Measurements from ENCODE around the gene SPAG4.

The SPAG4 gene, protein sequence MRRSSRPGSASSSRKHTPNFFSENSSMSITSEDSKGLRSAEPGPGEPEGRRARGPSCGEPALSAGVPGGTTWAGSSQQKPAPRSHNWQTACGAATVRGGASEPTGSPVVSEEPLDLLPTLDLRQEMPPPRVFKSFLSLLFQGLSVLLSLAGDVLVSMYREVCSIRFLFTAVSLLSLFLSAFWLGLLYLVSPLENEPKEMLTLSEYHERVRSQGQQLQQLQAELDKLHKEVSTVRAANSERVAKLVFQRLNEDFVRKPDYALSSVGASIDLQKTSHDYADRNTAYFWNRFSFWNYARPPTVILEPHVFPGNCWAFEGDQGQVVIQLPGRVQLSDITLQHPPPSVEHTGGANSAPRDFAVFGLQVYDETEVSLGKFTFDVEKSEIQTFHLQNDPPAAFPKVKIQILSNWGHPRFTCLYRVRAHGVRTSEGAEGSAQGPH

GRCh38 chr20:35615667-35616464, at the start of gene SPAG4:
Gene SPAG4, plus strand, starts transcription at chr20:35615829. Its CDS starts 175 bp downstream, at chr20:35616004.
- peak; percentile 78 for DNase-seq

DNA sequence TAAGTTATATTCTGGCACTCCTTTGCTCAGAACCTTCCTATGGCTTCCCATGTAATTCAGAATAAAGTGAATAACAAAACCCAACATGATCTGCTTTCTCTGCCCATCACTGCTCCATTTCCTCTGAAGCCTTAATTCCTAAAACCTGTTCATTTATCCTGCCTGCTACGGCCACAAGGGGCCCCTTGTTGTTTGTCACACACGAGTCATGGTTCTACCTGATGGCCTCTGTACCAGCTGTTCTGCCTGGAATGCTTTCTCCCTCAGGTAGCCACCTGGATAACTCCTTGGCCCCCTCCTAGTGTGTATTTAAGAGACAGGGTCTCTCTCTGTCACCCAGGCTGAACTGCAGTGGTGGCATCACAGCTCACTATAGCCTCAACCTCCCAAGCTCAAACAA, 47.0 kb upstream of the SPAG4 start:
- no peak for DNase-seq

GRCh38 chr20:35571555-35571954, 44.1 kb upstream of the SPAG4 start:
- DNase-seq = no peak

GRCh38 chr20:35572838-35573237, 42.8 kb upstream of the SPAG4 start:
- DNase-seq = no peak

DNA sequence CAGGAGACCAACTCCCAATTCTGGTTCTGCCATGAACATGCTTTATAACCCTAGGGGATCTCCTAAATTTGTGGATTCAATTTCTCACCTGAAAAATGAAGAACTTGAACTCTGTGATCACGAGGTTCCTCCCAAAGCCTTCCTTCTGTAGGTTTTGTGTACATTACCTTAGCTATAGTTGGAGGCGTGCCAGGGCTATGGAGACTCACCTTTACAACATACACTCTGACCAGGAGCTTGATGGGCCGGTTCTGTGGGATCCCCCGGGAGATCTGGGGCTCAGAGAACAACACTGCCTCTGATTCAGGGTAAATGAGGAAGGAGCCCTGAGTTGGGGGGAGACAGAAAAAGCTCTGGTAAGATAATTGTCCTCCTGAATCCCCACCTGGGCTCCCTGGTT, 39.7 kb upstream of the SPAG4 start:
- no peak for DNase-seq

DNA sequence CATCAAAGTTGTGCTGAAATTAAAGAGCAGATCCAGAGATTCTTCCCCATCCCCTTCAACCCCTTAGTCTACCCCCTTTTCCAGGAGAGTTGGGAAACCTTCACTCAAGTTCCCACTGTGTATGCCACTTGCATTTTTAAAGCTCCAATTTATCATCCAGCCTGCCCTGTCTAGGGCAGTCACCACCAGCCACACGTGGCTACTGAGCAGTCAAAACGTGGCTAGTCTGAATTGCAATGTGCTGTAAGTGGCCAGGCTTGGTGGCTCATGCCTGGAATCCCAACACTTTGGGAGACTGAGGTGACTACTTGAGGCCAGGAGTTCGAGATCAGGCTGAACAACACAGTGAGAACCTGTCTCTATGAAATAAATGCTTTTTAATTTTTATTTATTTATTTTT, 38.8 kb upstream of the SPAG4 start:
- DNase-seq = no peak

DNA sequence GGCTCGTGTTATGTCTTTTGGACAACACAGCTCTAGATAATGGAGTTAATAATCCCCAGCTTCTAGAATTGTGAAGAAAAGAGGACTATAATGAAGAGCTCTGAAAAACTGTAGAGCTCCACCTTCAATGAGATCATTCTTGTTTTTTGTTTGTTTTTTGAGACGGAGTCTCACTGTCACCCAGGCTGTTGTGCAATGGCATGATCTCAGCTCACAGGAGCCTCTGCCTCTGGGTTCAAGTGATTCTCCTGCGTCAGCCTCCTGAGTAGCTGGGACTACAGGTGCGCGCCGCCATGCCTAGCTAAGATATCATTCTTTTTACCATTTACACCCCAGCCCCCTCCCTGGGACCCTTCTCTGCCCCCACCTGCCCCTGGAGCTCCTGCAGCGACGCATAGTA, 37.2 kb upstream of the SPAG4 start:
- DNase-seq = no peak

DNA sequence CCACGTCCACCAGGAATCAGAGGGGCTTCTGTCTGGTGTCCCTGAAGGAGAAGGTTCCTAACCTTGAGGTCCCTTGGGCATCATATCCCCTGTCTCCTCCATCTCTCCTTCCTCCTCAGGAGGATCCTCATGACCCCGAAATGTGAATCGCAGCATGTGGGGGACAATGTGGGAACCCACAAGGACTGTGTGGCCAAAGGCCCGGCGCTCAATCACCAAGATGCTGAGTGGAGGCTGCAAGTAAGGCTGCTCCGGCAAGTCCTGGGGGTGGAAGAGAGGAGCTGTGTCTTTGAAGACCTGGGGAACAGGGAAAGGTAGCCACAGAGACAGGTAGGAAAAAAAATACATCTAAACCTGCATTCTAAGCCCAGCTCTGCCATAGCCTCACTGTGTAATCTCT, 36.4 kb upstream of the SPAG4 start:
- no peak for DNase-seq

DNA sequence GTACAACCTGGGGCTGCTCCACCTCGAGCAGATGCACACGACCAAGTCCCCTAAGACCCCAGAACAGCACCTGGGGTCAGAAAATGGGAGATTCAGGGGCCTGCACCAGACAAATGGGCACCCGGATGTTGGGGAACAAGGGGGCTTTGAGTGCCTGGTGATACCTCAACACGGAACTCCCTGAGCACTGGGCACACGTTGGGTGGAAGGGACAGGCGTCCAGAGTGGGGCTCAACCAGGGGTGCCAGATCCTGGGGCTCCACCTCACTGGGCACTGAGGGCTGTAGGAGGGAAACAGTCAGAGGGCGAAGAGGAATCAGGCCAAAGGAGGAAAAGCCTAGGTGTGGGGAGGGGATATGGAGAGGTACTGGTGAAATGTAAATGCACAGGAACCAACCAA, 33.5 kb upstream of the SPAG4 start:
- DNase-seq = no peak

GRCh38 chr20:35582741-35583404, 32.8 kb upstream of the SPAG4 start:
- no peak for DNase-seq

GRCh38 chr20:35583636-35584560, 31.7 kb upstream of the SPAG4 start:
- DNase-seq = no peak

- DNase-seq = no peak
Observed at GRCh38 chr20:35586751-35587425, 28.7 kb upstream of the SPAG4 start.

- no peak for DNase-seq
Observed at GRCh38 chr20:35587436-35587835, 28.2 kb upstream of the SPAG4 start.

GRCh38 chr20:35588397-35588796, 27.2 kb upstream of the SPAG4 start:
- DNase-seq = no peak

DNA sequence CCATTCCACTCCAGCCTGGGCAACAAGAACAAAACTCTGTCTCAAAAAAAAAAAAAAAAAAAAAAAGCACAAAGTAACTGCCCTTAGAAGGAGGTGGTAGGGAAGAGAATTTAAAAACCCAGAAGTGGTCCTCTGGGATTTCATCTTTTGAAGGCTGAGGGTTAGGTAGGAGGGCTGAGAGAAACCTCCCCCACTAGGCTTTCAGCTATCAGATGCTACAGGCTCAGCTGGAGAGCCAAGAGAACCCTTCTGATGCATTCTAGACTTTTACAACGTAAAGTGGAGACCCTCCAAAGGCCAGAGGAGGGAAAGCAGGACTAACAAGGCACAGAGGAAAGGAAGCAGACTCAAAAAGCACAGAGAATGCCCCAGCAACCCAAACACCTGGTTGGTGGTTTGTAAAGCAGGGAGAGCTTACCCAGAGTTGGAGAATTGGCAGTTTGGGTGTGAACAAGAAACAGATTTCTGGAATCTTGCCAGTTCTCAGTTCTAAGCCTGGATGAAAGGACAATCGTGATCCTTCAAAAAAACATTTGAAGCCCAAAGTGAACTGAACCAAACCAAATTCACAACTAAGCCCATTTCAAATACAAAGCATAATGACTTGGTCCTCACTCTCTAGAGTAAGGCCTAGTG, 23.2 kb upstream of the SPAG4 start:
- DNase-seq = no peak

DNA sequence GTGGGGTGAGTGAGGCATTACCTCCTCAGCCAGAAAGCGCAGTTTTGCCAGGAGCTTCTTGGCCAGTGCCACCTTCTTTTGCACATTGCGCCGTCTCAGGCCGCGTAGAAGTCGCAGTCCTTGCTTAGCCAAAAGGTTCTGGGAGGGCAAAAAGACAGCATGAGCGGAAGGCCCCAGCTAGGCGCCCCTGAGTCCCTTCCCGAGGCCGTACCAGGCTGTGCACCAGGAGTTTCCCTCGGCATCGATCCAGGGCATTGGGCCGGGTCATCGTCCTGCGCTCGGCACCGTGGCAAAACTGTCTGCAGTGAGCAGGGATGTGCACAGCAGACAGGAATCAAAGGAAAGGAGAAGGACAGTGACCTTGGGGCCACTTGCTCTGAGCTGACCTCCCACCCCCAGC, 20.2 kb upstream of the SPAG4 start:
- no peak for DNase-seq

GRCh38 chr20:35595901-35596300, 19.7 kb upstream of the SPAG4 start:
- no peak for DNase-seq

DNA sequence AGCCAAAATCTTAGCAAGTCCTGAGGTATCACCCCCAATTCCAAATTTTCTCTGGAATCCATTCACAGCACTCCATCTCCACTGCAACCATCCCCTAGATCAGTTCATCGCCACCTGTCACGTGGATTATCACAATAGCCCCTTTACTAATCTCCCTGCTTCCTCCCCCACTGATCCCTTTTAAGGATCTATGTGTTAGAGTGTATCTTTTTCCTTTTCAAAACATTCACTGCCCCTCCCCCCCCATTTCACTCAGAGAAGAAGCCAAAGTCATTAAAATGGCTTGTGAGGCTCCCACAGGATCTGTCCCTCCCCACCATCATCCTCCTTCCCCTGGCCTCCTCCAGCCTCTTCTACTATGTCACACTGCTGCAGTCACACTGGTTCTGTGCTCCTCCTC, 18.4 kb upstream of the SPAG4 start:
- no peak for DNase-seq

DNA sequence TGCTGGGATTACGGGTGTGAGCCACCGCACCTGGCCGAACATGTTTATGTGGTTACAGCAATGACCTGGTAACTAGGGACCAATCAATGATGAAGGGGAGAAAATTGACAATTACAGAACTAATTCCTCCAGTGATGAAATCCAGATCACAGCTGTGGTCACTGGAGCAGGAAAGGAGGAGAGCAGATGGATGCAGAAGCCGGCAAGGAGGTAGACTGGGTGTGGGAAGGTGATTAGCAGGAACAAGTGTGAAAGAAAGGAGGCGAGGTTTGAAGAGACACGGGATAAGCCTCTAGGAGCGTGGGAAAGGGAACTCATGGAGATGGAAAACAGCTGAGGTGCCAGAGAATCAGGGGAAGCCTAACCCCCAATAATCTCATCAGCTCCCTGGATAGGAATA, 17.2 kb upstream of the SPAG4 start:
- no peak for DNase-seq

GRCh38 chr20:35598899-35599775, 16.5 kb upstream of the SPAG4 start:
- DNase-seq = no peak

GRCh38 chr20:35599776-35600120, 15.9 kb upstream of the SPAG4 start:
- no peak for DNase-seq

All from stimulated activated CD4-positive, alpha-beta T cell treated with anti-CD3 and anti-CD28 coated beads, Interleukin-1b, Interleukin-23, amount 100 ng/mL, for 48 hours (primary cell).